ENCODE results near the gene PRR5L.

DNA sequence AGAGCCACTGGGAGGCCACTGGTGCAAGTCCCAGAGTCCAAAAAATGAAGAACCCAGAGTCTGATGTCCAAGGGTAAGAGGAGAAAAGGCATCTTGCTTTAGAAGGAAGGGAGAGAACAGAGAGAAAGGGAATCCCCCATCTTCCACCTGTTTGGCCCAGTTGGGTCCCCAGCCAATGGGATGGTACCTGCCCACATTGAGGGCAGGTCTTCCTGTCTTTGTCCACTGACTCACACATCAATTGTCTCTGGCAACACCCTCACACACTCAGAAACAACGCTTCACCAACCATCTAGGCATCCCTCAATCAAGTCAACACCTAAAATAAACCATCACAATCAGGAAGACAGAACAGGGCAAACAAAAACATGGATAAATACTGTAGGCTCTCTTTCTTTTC is 13.2 kb upstream of the PRR5L start:
- TF ChIP-seq, protein P1, sequence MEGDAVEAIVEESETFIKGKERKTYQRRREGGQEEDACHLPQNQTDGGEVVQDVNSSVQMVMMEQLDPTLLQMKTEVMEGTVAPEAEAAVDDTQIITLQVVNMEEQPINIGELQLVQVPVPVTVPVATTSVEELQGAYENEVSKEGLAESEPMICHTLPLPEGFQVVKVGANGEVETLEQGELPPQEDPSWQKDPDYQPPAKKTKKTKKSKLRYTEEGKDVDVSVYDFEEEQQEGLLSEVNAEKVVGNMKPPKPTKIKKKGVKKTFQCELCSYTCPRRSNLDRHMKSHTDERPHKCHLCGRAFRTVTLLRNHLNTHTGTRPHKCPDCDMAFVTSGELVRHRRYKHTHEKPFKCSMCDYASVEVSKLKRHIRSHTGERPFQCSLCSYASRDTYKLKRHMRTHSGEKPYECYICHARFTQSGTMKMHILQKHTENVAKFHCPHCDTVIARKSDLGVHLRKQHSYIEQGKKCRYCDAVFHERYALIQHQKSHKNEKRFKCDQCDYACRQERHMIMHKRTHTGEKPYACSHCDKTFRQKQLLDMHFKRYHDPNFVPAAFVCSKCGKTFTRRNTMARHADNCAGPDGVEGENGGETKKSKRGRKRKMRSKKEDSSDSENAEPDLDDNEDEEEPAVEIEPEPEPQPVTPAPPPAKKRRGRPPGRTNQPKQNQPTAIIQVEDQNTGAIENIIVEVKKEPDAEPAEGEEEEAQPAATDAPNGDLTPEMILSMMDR (IDR thresholded peaks at IDR 0.05): no peak
- TF ChIP-seq POLR2A (IDR thresholded peaks at IDR 0.05): no peak
